Stimulated activated CD8-positive, alpha-beta memory T cell treated with anti-CD3 and anti-CD28 coated beads, Interleukin-4, amount 100 ng/mL, for 48 hours (primary cell): ENCODE data around the gene CRTC1.
A peak's percentile ranks its signal among the peaks of the same experiment; 100 is the strongest.

ENCODE experiments used
- DNase-seq: peaks from one replicate; pipeline ENCODE4 v3.0.0-alpha.2; 2020

Gene CRTC1

DNA sequence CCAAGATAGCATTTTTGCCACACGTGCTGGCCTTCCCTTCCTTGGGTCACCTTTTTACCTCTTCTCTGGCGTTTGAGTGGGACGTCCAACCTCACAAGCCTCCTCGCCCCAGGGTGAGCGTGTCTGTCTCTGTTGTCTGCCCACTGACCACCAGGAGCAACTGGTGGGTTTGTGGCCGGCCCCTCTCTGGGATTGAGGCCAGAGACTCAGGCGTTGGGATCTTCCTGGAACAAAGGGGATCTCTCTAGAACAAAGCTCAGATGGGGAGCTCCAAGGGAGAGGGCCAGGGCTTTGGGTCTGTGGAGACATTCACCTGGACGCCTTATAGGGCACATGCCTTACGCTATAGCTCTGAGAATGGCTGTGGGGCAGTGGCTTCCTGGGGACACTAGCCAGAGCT is 90.2 kb downstream of the CRTC1 start:
- no peak for DNase-seq

GRCh38 chr19:18774107-18774506 is 90.6 kb downstream of the CRTC1 start:
- no peak for DNase-seq

- no peak for DNase-seq
These were observed 91.4 kb downstream of the CRTC1 start for GRCh38 chr19:18774782-18775444.

GRCh38 chr19:18775586-18776287 is 92.3 kb downstream of the CRTC1 start:
- DNase-seq: no peak

GRCh38 chr19:18776288-18776594 is 92.8 kb downstream of the CRTC1 start:
- no peak for DNase-seq

DNA sequence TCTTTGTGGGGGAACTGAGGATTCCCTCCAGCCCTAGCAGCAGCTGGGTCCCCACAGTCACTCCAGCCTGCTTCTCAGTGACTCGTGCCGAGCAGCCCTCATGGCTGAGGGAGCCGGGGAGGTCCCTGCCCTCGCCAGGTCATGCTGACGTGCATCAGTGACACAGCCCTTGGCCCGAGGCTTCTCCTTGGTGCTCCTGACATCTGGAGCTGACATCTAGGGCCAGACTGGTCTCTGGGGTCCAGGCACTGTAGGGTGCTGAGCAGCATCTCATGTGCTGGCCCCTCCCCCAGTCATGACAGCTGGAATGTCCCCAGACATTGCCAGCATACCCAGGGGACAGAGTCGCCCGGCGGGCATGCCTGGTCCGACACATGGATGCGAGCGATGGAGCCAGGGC is 93.3 kb downstream of the CRTC1 start:
- DNase-seq: no peak

DNA sequence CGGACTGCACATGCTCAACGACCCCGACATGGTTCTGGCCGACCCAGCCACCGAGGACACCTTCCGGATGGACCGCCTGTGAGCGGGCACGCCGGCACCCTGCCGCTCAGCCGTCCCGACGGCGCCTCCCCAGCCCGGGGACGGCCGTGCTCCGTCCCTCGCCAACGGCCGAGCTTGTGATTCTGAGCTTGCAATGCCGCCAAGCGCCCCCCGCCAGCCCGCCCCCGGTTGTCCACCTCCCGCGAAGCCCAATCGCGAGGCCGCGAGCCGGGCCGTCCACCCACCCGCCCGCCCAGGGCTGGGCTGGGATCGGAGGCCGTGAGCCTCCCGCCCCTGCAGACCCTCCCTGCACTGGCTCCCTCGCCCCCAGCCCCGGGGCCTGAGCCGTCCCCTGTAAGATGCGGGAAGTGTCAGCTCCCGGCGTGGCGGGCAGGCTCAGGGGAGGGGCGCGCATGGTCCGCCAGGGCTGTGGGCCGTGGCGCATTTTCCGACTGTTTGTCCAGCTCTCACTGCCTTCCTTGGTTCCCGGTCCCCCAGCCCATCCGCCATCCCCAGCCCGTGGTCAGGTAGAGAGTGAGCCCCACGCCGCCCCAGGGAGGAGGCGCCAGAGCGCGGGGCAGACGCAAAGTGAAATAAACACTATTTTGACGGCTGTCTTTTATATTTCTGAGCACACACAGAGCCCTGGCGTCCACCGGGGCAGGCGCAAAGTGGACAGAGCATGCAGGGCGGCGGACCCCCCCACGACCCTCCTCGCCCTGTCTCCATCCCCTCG is 94.0 kb downstream of the CRTC1 start:
- DNase-seq: no peak

DNA sequence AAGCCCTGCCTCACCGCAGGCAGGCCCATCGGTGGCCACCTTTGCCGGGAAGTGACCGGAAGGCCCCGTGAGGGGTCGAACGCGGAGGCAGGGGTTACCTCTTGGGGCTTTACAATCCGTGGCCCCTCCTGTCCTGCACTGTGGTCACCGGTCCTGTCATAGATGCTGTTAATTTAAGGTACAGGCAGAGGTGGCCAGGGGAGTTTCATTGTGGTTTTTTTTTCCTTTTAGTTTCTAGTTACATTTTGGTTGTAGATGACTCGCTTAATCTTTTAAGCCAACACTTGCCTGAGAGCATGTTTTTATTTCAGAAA is 94.6 kb downstream of the CRTC1 start:
- no peak for DNase-seq

DNA sequence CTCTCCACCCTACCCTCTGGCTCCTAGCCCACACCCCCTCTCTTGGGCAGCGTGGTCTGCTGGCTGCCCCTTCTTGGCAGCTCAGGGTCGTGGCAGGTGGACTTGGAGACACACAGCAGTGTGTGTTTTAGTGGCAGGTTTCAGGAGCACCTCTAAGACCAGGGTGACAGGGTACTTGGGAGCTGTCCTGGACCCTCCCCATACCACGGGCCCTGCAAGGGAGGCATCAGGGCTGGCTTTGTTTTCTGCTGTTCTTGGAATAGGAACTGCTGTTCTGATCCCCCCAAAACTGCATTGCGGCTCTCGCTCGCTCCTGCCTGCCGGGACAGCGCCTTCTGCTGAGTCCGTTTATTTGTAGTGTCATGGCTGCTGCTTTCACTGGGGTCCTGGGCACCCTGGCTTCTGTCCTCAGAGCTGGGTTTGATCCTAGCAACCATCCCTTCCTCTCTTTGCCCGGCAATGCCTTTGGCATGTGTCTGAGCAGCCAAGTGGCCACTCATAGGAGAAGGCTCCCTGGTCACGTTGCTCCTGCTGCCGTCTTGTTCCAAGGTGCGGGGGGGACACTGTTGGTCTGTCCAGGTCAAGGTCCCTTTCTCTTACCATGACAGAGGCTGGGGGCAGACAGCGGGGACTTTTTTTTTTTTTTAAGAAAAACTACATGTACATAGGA is 95.5 kb downstream of the CRTC1 start:
- DNase-seq: no peak

DNA sequence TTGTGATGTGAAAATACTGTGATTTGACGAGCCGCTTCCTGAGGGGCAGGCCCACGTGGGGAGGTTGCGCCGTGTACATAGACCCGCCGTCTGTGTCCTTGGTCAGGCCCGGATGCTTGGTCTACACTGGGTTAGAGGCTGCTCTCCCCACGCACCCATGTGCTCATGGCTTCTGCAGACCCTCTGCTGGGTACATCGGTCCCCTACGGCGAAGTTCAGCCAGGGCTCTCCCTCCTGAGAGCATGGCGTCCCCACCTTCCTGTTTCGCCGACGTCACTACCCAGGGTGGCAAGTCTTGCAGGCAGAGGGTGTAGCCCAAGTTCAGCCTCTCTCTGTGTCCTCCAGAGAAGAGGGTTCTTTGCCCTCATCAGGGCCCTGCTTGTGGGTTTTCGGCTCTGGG is 96.6 kb downstream of the CRTC1 start:
- no peak for DNase-seq

DNA sequence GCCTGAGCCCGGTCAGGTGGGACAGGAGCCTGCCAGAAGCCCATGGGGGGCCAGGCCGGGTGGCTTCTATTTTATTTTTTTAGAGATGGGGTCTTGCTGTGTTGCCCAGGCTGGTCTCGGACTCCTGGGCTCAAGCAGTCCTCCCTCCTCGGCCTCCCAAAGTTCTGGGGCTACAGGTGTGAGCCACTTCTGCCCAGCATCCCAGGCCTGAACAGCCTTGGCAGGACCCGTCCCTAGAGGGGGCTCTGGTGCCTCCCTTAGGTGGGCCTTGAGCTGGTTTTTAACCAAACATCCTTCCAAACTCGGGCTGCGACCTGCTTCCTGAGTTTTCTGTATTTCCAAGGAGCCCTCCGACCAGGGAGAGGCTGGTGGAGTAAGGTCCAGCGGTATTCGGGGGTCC is 97.2 kb downstream of the CRTC1 start:
- DNase-seq: no peak

- DNase-seq: no peak
These were observed 97.6 kb downstream of the CRTC1 start for GRCh38 chr19:18781047-18781600.

DNA sequence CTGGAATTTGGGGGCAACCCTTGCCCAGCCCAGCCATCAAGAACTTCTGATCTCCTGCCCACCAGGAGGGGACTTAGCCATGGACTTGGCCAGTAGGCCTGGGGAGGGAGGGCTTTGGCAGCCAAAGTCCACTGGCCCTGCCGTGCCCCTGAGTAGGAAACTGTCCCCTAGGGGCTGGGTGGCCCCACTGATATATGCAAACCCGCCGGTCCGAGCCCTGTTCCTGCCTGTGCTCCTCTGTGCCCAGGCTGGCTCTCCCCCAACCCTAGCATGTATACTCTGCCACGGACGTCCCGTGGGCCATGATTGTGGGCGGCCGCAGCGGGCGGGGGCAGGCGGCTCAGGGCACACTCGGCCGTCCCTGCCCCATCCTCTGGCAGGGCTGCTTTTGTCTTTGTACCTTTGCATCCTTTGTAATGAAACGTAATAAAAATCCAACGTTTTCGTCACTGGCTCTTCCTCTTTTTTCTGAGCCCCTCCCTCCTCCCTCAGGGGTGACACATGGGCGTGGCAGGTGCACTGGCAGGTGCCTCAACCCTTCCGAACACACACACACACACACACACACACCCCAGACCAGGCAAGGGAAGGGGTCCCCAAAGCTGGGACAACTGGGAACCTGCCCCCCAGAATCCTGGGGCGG is 98.5 kb downstream of the CRTC1 start:
- no peak for DNase-seq

GRCh38 chr19:18782559-18783225 is 99.2 kb downstream of the CRTC1 start:
- no peak for DNase-seq

- no peak for DNase-seq
These were observed 100.7 kb downstream of the CRTC1 start for GRCh38 chr19:18783958-18784785.

DNA sequence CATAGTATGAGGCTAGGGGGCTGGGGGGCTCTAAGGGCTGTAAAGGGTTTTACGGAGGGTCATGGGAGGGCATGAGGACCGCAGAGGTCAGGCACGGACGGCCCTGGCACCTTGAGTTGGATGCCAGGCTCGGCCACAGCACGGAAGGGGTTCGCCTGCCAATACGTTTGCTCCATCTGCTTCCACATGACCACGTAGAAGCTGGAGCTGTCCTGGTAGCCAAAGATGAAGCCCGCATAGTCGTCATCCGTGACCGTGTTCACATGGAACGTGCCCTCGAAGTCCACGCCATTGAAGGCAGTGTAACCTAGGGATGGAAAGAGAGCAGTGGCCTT is 101.3 kb downstream of the CRTC1 start:
- no peak for DNase-seq

- DNase-seq: peak; percentile 92
These were observed 102.0 kb downstream of the CRTC1 start for GRCh38 chr19:18785179-18786124.

GRCh38 chr19:18788529-18789421 is 105.3 kb downstream of the CRTC1 start:
- no peak for DNase-seq

GRCh38 chr19:18789422-18789869 is 106.0 kb downstream of the CRTC1 start:
- DNase-seq: no peak
